NCI-H2081 (cell line): ENCODE measurements around the gene TMCO4.
"Not testable (repeated sequence)": the region's sequence is repeated elsewhere in the genome, so short reads cannot be mapped to it uniquely, and the experiment has no call there.

Experiments
- DNase-seq, 2 experiments: peaks; one replicate each; lab custom pipeline; 2025; lab: John Stamatoyannopoulos, UW

TMCO4 gene

DNA sequence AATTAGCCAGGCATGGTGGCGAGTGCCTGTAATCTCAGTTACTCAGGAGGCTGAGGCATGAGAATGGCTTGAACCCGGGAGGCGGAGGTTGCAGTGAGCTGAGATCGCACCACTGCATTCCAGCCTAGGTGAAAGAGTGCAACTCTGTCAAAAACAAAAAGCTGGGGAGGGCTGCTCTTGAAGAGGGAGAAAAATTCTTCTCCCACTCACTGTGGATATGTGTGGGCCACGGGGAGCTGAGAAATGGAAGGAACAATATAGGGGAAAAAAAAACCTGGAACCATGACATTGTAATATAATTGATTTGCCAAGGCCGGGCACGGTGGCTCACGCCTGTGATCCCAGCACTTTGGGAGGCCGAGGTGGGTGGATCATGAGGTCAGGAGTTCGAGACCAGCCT, 163.0 kb downstream of the TMCO4 start:
- not testable (repeated sequence) for DNase-seq

DNA sequence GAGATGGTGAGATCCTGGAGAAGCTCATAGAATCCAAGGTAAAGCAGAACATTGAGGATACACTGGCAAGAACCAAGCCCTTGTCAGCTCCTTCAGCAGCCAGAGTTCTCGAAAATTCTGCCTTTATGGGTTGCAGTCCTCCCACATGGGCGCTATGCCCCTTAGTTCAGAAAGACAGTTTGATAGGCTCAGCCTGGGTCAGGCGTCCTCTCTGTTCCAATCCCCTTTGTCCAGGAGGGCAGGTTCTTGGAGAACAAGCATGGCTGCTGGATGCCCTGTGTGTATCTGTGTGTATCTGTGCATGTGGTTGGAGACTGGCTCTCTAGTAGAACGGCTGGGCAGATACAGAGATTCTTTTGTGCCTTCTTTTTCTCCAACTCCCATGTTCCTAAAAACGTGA, 163.7 kb downstream of the TMCO4 start:
- DNase-seq = no peak

DNA sequence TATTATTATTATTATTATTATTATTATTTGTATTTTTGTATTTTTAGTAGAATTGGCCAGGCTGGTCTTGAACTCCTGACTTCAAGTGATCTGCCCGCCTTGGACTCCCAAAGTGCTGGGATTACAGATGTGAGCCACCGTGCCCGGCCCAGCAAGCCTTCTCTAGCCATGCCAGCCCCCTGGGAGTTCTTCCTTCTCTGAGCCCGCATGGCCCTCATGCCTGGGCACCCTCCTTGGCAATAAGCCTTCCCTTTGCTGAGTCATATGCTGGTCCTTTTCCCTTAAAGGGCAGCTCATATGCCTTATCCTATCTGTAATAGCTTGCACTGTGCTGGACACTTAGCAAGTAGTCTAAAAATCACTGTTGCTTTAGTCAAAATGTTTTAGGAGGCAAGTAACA, 164.1 kb downstream of the TMCO4 start:
- DNase-seq = no peak

- not testable (repeated sequence) for DNase-seq
Measured at GRCh38 chr1:19635064-19635463, 164.7 kb downstream of the TMCO4 start.

GRCh38 chr1:19633106-19633505, 166.6 kb downstream of the TMCO4 start:
- DNase-seq = no peak
